ENCODE measurements around the gene BBS9.

Gene BBS9

DNA sequence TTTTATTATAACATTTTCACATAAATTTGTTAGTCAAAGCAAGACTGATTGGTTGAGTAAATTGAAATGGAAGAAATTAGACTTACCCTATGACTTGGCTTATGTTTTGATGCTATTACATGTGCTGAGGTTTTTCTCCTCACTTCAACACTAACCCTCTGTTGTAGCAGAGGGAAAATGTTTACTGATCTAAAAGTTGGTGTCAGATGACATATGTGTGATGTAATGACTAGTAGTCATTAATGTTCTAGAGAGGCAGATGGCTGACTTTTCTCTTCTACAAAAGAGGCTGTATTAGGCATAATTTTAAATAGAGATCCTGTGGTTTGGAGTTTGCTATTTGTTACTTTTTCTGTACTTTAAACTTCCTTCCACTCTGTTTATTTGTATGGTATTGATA, 266.0 kb downstream of the BBS9 start:
- TF ChIP-seq, protein P1, sequence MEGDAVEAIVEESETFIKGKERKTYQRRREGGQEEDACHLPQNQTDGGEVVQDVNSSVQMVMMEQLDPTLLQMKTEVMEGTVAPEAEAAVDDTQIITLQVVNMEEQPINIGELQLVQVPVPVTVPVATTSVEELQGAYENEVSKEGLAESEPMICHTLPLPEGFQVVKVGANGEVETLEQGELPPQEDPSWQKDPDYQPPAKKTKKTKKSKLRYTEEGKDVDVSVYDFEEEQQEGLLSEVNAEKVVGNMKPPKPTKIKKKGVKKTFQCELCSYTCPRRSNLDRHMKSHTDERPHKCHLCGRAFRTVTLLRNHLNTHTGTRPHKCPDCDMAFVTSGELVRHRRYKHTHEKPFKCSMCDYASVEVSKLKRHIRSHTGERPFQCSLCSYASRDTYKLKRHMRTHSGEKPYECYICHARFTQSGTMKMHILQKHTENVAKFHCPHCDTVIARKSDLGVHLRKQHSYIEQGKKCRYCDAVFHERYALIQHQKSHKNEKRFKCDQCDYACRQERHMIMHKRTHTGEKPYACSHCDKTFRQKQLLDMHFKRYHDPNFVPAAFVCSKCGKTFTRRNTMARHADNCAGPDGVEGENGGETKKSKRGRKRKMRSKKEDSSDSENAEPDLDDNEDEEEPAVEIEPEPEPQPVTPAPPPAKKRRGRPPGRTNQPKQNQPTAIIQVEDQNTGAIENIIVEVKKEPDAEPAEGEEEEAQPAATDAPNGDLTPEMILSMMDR (IDR thresholded peaks at IDR 0.05; ENCODE audit: control insufficient read depth, extremely low read depth, insufficient read depth): no peak
- no peak for DNase-seq (ENCODE audit: low read depth)
- no peak overlapping the region for H3K4me3 ChIP-seq (ENCODE audit: low read depth, low read length)

DNA sequence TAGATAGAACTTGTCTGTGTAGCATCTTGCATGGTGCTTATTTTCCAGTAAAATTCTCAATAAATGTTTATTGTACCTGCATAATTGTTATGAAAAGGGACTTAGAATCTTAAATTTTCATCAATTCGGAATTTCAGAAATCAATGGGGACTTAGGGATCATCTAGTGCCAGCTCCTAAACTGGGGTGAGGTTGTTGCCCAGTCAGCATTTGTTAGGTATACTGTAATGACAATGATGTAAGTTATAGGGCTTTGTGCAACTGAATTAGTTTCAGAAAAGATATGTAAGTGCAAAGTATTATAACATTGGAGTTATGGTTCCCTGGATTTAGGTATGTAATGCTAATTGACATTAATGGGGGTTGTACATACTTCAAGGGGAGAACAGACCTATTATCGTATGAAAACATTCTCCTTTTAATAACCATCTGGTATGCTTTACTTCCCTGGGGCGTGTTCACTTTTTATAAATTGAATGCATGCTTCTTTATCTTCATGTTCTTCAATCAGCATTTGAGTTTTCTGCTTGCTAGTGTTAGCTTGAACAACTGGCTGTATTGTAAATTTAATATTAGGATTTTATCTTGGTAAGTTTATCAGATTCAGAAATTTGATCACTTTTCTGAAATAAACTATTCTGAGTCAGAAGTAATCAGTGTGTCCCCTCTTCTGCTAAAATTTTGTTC, 270.3 kb downstream of the BBS9 start:
- no peak for DNase-seq (ENCODE audit: low read depth)
- TF ChIP-seq, protein P1 (IDR thresholded peaks at IDR 0.05; ENCODE audit: control insufficient read depth, extremely low read depth, insufficient read depth): no peak
- no peak overlapping the region for H3K4me3 ChIP-seq (ENCODE audit: low read depth, low read length)

DNA sequence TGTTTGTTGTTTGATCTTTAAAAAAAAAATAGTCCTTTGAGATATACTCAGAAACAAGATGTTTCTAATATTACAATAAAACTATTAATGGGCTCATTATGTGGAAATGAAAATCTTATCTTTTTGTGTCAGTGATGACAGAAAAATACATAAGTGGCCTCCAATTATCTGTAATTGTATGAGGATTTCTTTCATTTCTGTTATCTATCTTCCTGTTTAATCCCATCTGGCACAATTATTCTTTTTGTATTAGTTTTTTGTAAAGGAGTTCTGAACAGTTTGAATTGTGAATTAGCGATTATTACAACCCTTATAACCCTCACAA, 270.8 kb downstream of the BBS9 start:
- TF ChIP-seq, protein P1 (IDR thresholded peaks at IDR 0.05; ENCODE audit: control insufficient read depth, extremely low read depth, insufficient read depth): no peak
- no peak overlapping the region for H3K4me3 ChIP-seq (ENCODE audit: low read depth, low read length)
- DNase-seq (ENCODE audit: low read depth): no peak

DNA sequence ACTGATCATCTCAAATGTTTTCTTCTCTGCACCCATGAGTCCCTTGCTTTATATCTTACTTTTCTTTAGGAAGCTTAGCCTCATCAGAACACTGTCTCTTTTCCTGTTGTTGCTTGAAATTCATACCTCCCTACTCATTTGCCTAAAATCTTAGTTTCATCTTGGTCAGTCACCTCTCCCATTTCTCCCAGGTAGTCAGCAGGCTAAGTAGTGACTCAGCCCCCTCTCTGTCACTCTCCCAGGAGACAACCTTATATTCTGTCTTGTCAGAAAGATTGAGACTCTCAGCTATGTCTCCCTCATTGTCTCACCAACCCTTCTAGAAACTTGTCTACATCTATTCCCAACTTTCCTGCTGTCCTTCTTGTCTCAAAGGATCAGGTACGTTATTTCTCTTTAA, 280.9 kb downstream of the BBS9 start:
- TF ChIP-seq, protein P1 (IDR thresholded peaks at IDR 0.05; ENCODE audit: control insufficient read depth, extremely low read depth, insufficient read depth): no peak
- H3K4me3 ChIP-seq (ENCODE audit: low read depth, low read length): no peak overlapping the region
- no peak for DNase-seq (ENCODE audit: low read depth)

DNA sequence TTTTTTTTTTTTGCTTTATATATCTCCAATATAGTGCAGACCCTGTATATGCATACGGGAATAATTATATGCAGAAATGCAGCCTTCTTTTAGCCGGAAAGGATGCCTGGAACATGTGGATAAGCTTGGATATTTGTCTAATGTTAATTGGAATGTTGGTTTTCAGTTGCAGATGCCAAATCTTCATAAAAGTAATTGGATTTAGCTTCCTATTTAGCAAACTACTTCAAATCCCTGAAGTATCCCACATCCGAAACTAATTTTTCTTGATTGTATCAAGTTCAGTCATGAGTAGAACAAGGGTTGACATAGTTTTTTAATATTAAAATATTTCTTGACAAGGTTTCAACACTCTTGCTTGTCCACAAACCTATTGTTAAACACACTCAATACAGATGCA, 281.7 kb downstream of the BBS9 start:
- no peak overlapping the region for H3K4me3 ChIP-seq (ENCODE audit: low read depth, low read length)
- DNase-seq (ENCODE audit: low read depth): no peak
- TF ChIP-seq, protein P1 (IDR thresholded peaks at IDR 0.05; ENCODE audit: control insufficient read depth, extremely low read depth, insufficient read depth): no peak

DNA sequence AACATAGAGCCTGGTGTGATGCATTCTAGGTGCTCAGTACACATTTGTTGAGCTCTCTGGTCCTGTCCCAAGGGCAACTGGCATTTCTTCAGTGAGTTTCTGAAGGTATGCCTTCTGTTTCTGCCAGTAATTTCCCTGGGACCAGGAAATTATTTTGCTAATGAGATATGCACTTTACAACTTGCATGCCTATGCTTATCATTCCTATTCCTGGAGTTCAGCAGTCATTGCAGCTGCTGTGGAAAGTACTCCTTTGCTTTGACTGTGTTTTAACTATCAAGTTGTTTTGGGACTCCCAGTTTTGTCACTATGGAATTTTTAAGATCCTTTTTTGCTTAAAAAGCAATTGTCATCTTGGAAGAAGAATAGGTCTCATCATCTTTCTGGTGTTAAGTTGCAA, 283.0 kb downstream of the BBS9 start:
- no peak for DNase-seq (ENCODE audit: low read depth)
- no peak overlapping the region for H3K4me3 ChIP-seq (ENCODE audit: low read depth, low read length)
- TF ChIP-seq, protein P1 (IDR thresholded peaks at IDR 0.05; ENCODE audit: control insufficient read depth, extremely low read depth, insufficient read depth): no peak

DNA sequence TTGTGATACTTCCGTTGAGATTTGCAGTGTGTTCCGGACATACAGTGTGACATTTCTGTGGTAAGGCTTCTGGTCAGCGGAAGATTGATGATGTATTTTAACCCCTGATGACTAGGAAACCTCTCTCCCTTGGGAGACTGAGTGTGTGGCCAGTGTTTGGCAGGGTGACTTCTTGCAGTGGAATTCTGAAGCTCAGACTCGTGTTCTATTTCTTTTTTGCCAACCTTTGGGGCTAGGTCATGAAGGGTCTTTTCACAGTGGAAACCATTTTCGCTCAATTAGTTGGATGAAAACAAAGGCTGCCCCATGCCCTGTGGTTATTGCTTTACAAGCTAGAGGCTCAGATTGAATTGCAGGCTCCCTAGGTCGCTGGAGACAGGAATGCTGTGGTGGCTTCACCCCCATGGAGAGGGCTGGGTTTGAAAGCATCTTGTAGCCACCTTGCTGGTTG, 288.9 kb downstream of the BBS9 start:
- no peak overlapping the region for H3K4me3 ChIP-seq (ENCODE audit: low read depth, low read length)
- TF ChIP-seq, protein P1 (IDR thresholded peaks at IDR 0.05; ENCODE audit: control insufficient read depth, extremely low read depth, insufficient read depth): no peak
- DNase-seq (ENCODE audit: low read depth): no peak

Measured in LNCaP clone FGC (cell line).